GM10266 (cell line): ENCODE measurements around the gene C1orf167.

Experiments
- DNase-seq: peaks from one replicate; pipeline ENCODE4 v3.0.0; 2012; ENCODE audit errors: extremely low spot score
- TF ChIP-seq, protein P1 (sequence below): IDR thresholded peaks from 2 replicates; pipeline ENCODE4 v1.5.1; 2012; ENCODE audit warnings: mild to moderate bottlenecking, low read depth; ENCODE audit not compliant: control insufficient read depth, insufficient read depth; ENCODE audit errors: missing control alignments

C1orf167 gene

DNA sequence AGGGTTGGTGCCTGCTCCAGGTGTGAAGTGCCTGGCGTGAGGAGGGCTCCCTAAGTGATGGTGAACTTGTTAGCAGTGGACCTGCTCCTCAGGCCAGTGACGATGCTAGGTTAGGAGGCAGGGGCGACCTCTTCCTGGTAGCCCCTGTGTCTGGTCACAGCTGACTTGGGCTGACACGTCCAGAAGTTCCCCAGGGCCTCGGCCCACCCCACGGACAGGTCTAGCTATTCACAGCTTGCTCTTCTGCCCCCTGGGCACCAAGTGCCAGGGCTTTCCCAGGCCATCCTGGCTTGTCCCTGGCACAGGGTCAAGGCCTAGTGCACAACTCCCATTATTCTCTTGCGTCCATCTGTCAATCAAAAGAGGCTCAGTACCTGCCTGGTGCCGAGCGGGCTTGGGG, 10.9 kb upstream of the C1orf167 start:
- DNase-seq, result no peak
- TF ChIP-seq, protein P1, sequence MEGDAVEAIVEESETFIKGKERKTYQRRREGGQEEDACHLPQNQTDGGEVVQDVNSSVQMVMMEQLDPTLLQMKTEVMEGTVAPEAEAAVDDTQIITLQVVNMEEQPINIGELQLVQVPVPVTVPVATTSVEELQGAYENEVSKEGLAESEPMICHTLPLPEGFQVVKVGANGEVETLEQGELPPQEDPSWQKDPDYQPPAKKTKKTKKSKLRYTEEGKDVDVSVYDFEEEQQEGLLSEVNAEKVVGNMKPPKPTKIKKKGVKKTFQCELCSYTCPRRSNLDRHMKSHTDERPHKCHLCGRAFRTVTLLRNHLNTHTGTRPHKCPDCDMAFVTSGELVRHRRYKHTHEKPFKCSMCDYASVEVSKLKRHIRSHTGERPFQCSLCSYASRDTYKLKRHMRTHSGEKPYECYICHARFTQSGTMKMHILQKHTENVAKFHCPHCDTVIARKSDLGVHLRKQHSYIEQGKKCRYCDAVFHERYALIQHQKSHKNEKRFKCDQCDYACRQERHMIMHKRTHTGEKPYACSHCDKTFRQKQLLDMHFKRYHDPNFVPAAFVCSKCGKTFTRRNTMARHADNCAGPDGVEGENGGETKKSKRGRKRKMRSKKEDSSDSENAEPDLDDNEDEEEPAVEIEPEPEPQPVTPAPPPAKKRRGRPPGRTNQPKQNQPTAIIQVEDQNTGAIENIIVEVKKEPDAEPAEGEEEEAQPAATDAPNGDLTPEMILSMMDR, result no peak

DNA sequence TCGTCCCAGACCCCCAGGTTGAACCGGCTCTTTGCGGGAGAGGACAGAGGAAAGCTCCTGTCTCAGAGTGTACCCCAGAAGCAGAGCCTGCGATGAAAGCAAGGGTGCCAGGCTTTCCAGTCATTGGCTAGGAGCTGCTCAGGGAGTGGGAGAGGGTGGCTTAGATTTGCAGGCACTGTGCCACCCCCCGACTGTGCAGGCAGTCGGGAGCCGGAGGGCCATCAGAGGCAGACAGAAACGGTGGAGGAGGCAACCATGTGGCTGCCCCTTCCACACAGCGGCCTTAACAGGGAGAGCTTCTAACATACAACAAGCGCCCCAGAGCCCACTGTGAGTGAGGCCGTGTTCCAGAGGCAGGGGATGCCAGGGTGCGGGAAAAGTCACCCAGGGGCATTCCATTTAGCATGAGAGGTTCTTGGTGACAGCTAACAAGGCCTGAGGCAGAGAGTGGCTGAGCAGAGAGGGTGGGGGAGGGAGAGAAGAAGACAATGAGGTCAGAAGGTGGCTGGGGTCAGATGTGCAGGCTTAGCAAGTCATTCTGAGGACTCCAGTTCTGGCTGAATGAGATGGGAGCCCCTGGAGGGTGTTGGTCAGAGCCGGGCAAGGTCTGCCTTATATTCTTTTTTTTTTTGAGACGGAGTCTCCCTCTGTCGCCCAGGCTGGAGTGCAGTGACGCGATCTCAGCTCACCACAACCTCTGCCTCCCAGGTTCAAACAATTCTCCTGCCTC, 9.5 kb upstream of the C1orf167 start:
- DNase-seq, result no peak
- TF ChIP-seq, protein P1, result no peak

DNA sequence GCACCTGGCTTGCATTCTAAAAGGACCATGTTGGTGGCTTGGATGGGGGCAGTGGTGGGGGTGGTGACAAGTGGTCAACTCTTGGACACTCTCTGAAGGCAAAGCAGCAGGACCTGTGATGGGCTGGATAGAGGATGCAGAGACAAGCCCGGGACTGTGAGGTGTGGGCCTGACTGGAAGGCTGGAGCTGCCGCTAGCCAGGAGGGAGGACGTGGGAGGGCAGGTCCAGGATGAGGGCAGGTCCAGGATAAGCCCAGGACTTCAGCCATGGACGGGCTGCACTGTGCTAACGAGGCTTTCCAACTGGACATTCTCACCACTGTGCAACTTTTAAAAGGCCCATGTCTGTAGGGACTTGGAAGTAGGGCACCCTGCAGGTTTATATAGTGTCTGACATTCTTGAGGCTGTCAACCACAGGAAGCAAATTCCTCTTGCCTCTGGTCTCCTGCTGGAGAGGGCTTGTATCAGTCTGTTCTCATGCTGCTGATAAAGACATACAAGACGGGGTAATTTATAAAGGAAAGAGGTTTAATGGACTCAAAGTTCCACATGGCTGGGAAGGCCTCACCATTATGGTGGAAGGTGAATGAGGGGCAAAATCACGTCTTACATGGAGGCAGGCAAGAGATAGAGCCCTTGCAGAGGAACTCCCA, 8.3 kb upstream of the C1orf167 start:
- TF ChIP-seq, protein P1, result no peak
- DNase-seq, result no peak

DNA sequence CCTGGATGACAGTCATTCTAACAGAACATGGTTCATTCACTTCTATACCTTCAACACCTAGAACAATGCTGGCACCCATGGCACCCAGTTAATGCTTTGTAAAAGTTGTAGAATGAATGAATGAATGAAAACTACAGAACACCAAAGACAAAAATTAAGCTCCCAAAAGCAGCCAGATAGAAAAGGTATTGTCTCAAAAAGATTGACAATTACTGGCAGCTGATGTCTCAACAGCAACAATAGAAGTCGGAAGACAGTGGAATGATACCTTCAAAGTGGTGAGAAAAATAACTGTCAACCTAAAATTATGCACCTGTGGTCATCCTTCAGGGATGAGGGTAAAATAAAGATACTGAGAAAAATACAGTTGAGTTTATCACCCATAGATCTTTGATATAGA, 4.9 kb upstream of the C1orf167 start:
- TF ChIP-seq, protein P1, result no peak
- no peak for DNase-seq

DNA sequence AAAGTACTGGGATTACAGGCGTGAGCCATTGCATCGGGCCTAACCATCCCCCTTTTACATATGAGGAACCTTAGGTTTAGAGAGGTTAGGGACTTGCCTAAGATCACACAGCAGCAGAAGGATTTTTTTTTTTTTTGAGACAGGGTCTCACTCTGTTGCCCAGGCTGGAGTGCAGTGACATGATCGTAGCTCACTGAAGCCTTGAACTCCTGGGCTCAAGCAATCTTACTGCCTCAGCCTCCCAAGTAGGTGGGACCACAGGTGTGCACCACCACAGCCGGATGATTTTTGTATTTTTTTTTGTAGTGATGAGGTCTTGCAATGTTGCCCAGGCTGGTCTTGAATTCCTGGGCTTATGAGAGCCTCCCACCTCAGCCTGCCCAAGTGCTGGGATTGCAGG, 2.2 kb upstream of the C1orf167 start:
- no peak for DNase-seq
- TF ChIP-seq, protein P1, result no peak

DNA sequence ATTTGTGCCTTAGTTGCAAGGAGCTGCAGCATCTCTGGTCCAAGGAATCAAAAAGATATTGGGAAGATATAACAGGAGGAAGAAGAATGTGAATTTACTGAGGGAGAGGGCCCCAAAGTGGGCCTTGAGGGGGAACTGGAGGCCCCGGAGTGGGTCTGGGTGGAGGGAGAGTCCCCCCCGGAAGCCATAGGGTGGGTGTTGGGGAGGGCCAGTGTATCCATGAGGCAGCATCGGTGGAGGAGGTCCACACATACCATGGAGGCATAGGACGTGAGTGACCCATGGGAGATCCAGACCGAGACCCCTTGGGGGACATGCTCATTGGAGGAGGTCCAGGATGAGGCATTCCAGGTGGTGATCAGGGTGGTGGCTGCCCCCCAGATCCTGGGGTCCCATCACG, 708 bp upstream of the C1orf167 start:
- DNase-seq, result no peak
- TF ChIP-seq, protein P1, result no peak

DNA sequence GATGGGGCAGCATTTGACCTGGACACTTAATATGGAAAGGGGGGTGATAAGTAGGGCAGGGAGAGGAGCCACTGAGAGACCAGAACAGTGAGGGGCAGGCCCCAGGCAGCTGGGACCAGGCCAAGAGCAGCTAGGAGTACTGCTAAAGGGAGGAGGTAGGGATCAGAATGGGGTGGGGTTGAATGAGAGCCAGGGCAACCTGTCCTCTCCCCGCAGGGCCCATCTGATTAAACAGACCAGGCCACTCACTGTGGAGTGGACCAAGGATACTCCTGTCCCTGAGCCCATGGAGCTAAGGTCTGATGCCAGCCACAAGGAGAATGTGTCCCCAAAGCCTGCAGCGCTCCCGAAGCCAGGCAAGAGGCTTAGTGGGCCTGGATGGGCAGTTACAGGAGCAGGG, 2.1 kb downstream of the C1orf167 start:
- DNase-seq, result no peak
- TF ChIP-seq, protein P1, result no peak
